ENCODE data around the gene SVEP1. TPM values are rescaled to one million over a fixed set of nuclear protein-coding genes. Genes with fewer than 3 reads are reported as not detected.

Gene SVEP1
- under 0.01 and 0.66 TPM in 2 replicates for total RNA-seq

GRCh38 chr9:110579034-110579861 lies at the start of gene SVEP1:
SVEP1 (minus strand) TSS chr9:110579741; CDS start chr9:110579543, 198 bp downstream.

GRCh38 chr9:110337727-110338126 lies 241.8 kb downstream of the SVEP1 start, which contains the start of gene TXNDC8:
TXNDC8 (minus strand) TSS chr9:110337863.

Other genes with a start within 250 kb of the SVEP1 start
- not detected in 2 replicates for gene TXNDC8, start 241.9 kb downstream of the SVEP1 start, total RNA-seq
- gene MUSK, start 89.0 kb upstream of the SVEP1 start, total RNA-seq = under 0.01 TPM in 1 of 2 replicates, not detected in the other